ENCODE measurements around the gene ACBD6.
A peak's percentile ranks its signal among the peaks of the same experiment; 100 is the strongest.

Gene ACBD6

GRCh38 chr1:180353945-180354344, 148.4 kb downstream of the ACBD6 start:
- DNase-seq (ENCODE audit: low read depth, low spot score): no peak

GRCh38 chr1:180352588-180352987, 149.8 kb downstream of the ACBD6 start:
- no peak for DNase-seq (ENCODE audit: low read depth, low spot score)
- H3K4me3 ChIP-seq (ENCODE audit: low read length): no peak overlapping the region

More at GRCh38 chr1:180353945-180354344, 148.4 kb downstream of the ACBD6 start:
- H3K4me3 ChIP-seq (ENCODE audit: low read length): no peak overlapping the region

- H3K4me3 ChIP-seq (ENCODE audit: low read length): no peak overlapping the region
- DNase-seq (ENCODE audit: low read depth, low spot score): no peak
Measured at GRCh38 chr1:180352021-180352420, 150.4 kb downstream of the ACBD6 start.

GRCh38 chr1:180345148-180345547, 157.2 kb downstream of the ACBD6 start:
- H3K4me3 ChIP-seq (ENCODE audit: low read length): no peak overlapping the region
- no peak for DNase-seq (ENCODE audit: low read depth, low spot score)

- H3K4me3 ChIP-seq (ENCODE audit: low read length): no peak overlapping the region
- DNase-seq (ENCODE audit: low read depth, low spot score): peak; percentile 18
Measured at GRCh38 chr1:180343921-180344769, 158.2 kb downstream of the ACBD6 start.

GRCh38 chr1:180327089-180327488, 175.3 kb downstream of the ACBD6 start:
- no peak for DNase-seq (ENCODE audit: low read depth, low spot score)
- no peak overlapping the region for H3K4me3 ChIP-seq (ENCODE audit: low read length)

- no peak overlapping the region for H3K4me3 ChIP-seq (ENCODE audit: low read length)
- no peak for DNase-seq (ENCODE audit: low read depth, low spot score)
Measured at GRCh38 chr1:180312926-180313325, 189.5 kb downstream of the ACBD6 start.

- no peak for DNase-seq (ENCODE audit: low read depth, low spot score)
Measured at GRCh38 chr1:180311011-180311730, 191.2 kb downstream of the ACBD6 start.

GRCh38 chr1:180310095-180310494, 192.3 kb downstream of the ACBD6 start:
- no peak overlapping the region for H3K4me3 ChIP-seq (ENCODE audit: low read length)
- DNase-seq (ENCODE audit: low read depth, low spot score): no peak

More at GRCh38 chr1:180311011-180311730, 191.2 kb downstream of the ACBD6 start:
- H3K4me3 ChIP-seq (ENCODE audit: low read length): no peak overlapping the region

GRCh38 chr1:180309338-180309737, 193.0 kb downstream of the ACBD6 start:
- no peak overlapping the region for H3K4me3 ChIP-seq (ENCODE audit: low read length)
- DNase-seq (ENCODE audit: low read depth, low spot score): no peak

- no peak overlapping the region for H3K4me3 ChIP-seq (ENCODE audit: low read length)
- DNase-seq (ENCODE audit: low read depth, low spot score): no peak
Measured at GRCh38 chr1:180301135-180301742, 201.1 kb downstream of the ACBD6 start.

- DNase-seq (ENCODE audit: low read depth, low spot score): no peak
- no peak overlapping the region for H3K4me3 ChIP-seq (ENCODE audit: low read length)
Measured at GRCh38 chr1:180299479-180300221, 202.7 kb downstream of the ACBD6 start.

- no peak overlapping the region for H3K4me3 ChIP-seq (ENCODE audit: low read length)
- DNase-seq (ENCODE audit: low read depth, low spot score): peak; percentile 58
Measured at GRCh38 chr1:180295999-180296398, 206.4 kb downstream of the ACBD6 start.

- H3K4me3 ChIP-seq (ENCODE audit: low read length): no peak overlapping the region
- no peak for DNase-seq (ENCODE audit: low read depth, low spot score)
Measured at GRCh38 chr1:180294711-180295110, 207.7 kb downstream of the ACBD6 start.

- no peak for DNase-seq (ENCODE audit: low read depth, low spot score)
- H3K4me3 ChIP-seq (ENCODE audit: low read length): no peak overlapping the region
Measured at GRCh38 chr1:180291004-180291403, 211.4 kb downstream of the ACBD6 start.

GRCh38 chr1:180290265-180291001, 211.9 kb downstream of the ACBD6 start:
- no peak overlapping the region for H3K4me3 ChIP-seq (ENCODE audit: low read length)
- DNase-seq (ENCODE audit: low read depth, low spot score): no peak

GRCh38 chr1:180288940-180289339, 213.4 kb downstream of the ACBD6 start:
- no peak for DNase-seq (ENCODE audit: low read depth, low spot score)
- no peak overlapping the region for H3K4me3 ChIP-seq (ENCODE audit: low read length)

GRCh38 chr1:180287988-180288705, 214.2 kb downstream of the ACBD6 start:
- H3K4me3 ChIP-seq (ENCODE audit: low read length): no peak overlapping the region
- DNase-seq (ENCODE audit: low read depth, low spot score): no peak
